HG02588 (cell line): ENCODE measurements around the gene GET3.
"Not testable (repeated sequence)": the region's sequence is repeated elsewhere in the genome, so short reads cannot be mapped to it uniquely, and the experiment has no call there.

Source experiments
- ATAC-seq: cut with Tn5 transposase; IDR thresholded peaks from one replicate; pipeline ENCODE4 v1.9.1; 2021; ENCODE audit warnings: mild to moderate bottlenecking, moderate library complexity; ENCODE audit not compliant: unreplicated experiment

GET3 gene

DNA sequence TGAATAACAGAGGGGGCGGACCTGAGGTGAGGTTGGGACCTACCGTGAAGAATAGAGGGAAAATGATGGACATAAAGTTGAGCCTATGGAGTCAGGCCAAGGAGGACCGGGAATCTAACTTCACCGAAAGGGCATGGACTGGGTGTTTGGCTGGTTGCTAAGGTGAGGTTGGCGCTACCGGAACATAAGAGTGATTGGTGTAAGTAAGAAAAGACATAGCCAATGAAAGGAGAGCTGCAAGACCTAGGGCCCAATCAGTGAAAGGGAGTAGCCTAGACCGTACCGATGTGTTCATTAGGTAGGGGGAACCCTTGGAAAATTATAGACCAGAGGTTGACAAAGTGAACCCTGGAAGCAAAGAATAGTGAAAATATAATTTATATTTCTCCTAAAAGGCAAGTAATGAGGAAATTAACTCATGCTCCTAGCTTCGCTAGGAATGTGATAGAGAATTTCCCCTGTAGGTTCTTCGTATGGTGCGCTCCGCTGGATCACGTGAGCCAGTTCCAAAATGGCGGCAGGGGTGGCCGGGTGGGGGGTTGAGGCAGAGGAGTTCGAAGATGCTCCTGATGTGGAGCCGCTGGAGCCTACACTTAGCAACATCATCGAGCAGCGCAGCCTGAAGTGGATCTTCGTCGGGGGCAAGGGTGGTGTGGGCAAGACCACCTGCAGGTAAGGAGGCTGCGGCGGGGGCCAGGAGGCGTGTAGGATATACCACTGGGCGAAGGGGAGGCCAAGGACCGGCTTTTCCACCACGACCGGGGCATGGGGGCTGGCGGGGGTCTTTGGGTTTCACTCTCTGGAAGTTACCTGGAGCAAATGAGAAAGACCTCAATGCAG lies at the start of gene GET3:
TSS of gene GET3 (plus strand) at position 503 of the 840 bp plus-strand sequence. CDS start at position 512, 9 bp downstream.
- peak; percentile 66 for ATAC-seq

DNA sequence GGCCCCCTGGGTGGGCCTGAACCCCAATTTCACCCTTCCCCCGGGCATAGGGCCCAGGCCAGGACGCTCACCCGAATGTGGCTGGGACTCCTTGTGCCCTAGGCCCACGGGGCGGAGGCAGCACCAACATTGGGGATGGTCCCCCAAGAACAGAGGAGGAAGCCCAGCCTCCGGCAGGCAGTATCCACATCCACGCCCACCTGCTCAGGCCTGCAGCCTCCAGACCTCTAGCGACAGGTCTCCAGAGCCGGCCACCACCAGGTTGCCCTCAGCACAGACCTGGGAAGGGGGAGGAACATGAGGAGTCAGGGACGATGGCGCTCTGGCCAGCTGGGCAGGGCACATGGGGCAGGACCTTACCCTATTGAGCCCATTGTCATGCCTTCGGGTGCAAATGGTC lies 48.3 kb upstream of the GET3 start:
- no peak for ATAC-seq

DNA sequence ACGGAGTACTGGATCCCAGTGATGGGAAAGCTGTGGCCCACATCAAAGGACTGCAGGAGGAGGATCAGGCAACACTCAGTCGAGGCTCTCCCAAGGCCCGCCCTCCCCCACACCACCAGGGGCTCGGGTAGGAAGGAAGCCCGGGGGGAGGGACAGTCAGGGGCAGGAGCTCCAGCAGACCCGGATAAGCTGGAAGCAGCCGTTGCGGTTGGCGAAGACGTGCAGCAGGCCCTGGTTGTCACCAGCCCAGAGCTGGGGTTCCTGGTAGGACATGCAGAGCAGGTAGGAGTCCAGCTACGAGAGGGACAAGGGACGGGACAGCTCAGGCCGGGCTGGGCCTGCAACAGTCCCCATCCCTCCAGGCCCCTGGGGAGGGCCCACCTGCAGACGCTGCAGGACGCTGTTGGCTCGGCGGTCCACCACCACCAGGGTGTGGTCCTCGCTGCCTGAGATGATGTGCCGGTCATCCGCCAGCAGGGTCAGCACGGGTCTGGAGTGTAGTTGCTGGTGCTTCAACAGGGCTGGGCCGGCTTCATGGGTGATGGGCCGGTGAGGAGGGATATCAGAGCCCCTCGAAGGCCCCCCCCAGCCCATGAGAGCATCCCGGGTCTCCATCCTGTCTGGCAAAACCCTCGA lies 47.6 kb upstream of the GET3 start:
- no peak for ATAC-seq

DNA sequence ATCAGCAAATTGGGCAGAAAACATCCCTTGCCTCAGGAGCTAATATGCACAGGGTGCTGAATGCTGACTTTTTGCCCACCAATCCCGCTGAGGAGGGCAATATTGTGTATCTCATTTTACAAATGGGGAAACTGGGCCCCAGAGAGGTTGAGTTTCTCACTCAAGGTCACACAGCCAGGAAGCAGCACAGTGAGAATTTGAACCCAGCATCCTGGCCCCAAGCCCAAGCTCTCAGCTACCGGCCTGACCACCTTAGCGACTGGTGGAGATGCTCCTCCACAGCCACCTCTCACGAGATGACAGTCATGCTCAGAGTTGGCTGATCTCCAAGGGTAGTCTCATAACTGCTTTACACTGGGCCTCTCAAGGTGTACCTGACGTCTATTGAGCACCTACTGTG lies 44.3 kb upstream of the GET3 start:
- no peak for ATAC-seq

DNA sequence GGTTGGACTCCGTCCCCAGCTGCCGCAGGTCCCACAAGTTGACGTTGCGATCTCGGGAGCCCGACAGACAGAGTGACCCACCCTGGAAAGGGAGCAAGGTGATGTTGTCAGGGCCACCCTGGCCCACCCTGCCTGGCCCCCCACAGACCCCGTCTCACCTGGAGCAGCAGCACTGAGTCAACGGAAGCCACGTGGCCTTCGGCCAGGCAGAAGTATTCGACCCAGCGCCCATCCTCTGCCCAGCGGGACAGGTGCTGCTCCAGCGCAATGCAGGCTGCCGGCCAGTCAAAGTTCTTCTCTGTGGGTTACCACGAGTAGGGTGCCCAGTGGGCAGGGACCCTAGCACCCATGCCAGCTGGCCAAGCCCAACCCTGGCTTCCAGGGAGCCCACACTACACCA lies 42.7 kb upstream of the GET3 start:
- no peak for ATAC-seq

DNA sequence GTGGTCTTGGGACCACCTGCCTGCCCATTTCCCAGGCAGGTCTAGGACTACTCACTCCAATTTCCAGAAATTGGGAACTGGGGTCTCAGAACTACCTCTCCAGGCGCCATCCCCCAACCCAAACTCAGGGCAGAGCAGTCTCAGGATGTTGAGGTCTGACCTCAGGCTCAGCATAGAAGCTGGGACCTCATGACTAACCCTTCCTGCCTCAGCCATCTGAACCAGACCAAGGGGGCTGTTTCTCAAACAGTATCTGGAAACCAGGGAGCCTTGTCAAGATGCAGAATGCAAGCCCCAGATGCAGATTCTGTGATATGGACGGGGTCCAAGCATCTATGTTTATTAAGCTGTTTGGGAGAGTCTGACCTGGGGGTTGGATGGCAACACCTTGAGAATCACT lies 42.2 kb upstream of the GET3 start:
- ATAC-seq = no peak

DNA sequence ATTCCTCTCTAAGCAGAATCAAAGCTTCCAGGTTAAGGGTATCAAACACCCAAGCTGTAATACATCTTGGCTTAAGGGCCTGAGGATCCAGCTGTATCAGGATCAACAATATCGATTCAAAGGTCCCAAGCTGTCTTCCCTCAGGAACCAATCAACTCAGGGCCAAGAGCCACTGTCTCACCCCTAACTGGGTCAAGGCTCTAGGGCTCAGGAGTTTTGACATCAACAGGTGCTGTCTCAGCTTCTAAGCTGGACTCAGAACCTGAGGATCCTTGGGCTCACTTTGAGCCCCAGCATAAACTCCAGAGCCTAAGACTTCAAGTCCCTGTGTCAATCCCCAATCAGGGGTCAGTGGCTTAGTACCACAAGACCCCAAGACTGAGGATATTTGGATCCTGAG lies 41.8 kb upstream of the GET3 start:
- no peak for ATAC-seq

DNA sequence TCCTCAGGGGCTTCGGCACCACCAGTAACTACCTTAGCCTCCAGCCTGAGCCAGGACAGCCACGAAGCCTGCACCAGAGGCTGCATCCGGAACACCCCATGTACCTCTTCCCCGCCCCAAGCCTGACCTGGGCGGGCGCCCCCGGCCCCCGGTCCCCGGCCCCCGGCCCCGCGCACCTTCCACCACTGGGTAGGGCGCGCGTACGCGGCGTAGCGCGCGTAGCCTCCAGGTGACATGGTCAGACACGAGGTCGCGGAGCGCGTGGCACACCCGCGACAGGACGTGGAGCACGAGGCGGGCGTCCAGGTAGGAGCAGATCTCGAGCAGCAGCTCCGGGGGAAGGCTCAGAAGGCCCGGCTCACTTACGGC lies 41.3 kb upstream of the GET3 start:
- ATAC-seq = peak; percentile 18

DNA sequence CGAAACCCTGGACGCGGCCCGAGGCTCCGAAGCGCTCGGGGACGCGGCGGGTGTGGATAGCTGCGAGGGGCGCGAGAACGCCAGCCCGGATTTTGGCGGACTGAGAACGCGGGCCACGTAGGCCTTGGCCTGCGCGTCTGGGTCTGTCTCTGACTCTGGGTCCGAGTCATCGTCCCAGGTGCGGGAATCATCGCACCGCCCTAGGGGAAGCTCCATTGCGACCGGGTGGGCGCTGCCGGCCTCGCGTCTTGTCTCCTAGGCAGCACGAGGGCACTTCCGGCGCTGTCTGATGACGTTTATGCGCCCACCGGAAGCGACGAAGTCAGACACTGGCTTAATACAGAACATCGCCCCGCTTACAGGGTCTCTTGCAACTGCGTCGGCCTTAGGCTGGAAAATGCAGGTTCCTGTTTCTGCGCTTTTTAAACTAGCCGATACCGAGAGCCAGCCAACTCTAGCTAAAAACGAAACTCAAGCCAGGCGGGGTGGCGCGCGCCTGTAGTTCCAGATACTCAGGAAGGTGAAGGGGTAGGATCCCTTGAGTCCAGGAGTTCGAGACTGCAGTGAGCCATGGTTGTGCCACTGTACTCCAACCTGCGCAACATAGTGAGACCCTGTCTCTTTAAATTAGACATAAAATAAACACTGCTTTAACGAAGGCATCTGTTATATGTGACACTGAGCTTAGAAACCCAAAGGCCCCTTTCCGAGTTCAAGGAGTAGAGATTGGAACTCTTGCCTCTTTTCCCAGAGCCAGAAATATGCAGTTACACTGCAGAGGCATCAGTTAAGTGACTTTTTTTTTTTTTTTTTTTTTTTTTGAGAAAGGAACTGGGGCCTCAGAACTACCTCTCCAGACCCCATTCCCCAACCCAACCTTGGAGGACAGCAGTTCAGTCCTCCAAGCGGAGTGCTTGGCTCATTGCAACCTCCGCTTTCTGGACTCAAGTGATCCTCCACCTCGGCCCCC lies 40.6 kb upstream of the GET3 start, which contains the start of gene FBXW9:
TSS of gene FBXW9 (minus strand) at position 266 of the 970 bp plus-strand sequence. CDS start at position 216, 50 bp downstream.
- ATAC-seq = peak; percentile 63

DNA sequence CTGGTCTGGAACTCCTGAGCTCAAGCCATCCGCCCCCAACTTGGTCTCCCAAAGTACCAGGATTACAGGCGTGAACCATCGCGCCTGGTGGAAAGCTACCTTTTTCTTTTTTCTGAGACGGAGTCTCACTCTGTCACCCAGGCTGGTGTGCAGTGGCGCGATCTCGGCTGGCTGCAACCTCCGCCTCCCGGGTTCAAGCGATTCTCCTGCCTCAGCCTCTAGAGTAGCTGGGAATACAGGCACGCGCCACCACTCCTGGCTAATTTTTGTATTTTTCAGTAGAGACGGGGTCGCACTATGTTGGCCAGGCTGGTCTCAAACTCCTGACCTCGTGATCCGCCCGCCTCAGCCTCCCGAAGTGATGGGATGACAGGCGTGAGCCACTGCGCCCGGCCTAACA lies 39.9 kb upstream of the GET3 start:
- not testable (repeated sequence) for ATAC-seq

DNA sequence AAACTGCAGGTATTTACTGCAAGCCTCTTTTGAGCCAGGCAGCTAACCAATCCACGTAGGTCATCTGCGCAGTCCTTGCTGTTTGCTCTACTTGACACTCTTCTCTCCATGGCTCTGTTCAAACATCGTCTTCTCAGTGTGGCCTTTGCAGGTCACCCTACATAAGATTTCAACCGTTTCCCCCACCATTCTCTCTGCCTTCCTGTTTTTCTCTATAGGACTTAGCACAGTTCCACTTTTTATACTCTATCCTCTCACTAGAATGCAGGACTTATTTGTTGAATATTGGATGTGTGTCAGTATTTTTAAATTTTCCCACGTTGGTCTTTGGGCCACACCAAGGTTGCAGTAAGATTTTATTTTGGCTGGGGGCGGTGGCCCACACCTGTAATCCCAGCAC lies 39.2 kb upstream of the GET3 start:
- ATAC-seq = no peak

DNA sequence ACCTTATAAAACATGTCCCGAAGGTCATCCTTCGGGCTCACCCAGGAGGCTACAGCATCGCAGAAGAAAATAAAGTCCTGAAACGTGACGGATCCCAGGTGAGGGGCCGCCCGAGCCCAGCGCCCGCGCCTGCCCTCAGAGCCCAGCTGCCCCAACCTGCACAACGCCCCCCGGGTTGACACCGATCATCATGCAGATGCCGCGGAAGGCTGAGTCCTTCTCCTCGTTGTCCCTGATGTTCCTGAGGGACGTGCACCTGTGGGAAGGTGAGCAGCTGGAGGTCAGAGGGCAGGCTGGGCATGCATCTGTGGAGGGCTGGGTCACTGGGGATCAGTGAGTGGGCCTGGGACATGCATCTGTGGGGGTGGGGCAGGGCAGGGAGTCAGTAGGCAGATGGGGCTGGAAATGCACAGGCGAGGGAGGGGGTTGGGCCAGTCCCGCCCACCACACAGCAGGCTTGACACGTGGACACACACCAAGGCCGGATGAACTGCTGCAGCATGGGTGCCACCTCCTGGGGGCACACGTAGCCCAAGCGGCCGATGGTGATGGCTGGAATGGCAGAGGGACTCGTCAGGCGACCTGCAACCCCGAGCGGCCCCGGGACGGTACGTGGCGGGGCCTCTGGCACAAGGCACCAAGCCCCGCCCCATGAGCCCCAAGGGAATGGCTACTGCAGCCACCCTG lies 35.6 kb upstream of the GET3 start:
- no peak for ATAC-seq

DNA sequence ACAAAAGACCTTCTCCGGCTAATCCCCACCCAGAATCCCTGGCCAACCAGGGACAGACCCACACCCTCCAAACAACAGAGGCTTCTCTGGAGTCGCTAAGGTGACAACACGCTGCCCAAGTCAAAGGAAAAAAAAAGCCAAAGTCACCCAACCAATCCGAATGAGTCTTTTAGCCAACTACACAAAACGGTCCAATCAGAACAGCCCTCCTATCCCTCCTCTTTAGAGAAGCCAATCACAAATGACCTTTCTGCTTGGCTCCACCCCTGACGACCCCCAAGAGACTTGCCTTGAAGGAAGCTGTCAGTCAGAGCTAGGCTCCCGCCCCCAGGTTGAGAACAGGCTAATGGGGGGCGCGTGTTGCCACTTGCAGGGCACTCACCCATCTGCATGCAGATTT lies 34.3 kb upstream of the GET3 start:
- no peak for ATAC-seq

DNA sequence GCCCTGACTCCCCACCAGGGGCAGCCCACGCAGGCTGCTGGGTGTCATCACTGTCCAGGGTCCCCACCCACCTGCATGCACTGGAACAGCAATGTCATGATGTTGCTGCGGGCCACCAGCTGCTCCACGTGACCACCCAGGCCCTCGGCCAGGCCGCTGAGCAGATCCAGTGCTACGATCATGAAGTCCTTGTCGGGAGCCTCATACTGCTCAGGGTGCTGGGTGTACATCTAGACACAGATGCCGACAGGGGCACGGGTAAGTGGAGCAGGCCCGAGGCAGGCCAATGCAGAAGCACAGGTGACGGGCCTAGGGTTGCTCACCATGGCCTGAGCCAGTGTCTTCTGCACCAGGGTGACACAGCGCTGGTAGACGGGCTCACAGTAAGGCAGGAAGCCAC lies 32.1 kb upstream of the GET3 start:
- no peak for ATAC-seq

DNA sequence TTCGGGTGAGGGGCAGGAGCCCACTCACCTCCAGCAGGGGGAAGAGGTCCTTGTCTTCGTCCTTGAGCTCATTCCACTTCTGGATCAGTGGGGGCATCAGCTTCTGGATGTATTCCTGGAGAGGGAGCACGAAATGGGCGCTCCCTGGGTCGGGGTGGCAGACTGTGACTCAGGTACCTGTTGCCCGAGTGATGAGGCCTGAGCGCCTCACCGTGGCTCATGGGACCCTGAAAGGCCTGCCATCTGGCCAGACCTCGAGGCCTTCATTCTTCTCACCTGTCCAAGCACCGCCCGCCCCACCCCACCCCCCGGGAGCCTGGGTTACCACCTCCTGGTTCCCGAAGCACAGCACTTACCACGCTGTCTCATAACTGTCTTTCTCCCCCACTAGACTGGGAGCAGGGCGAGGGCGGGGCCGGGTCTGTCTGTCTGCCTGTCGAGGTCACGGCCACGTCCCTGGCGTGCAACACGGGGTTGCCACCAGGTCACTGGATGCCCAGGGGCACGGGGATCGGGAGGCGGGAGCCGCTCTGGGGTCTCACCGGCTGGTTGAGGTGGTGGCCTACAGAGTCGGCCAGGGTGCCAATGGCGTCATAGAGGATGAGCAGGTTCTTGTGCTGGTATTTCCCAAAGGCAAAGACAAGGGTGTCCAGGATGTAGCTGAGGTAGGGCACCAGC lies 31.5 kb upstream of the GET3 start:
- no peak for ATAC-seq

DNA sequence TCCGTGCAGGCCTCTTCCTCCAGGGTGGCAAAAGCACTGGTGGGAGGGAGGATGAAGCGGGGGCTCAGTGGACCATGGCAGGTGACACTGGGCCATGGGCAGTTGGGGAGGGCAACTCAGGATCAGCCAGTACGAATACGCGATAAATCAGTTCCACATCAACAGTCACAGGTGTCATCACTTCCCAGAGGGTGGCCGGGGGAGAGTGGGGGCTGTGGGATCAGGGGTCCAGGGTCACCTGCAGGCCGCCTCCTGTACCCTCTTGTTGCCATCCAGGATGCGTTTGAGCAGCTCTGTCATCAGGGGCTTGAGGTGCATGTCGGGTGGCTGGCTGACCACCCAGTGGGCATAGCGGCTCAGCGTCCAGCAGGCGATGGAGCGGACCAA lies 31.0 kb upstream of the GET3 start:
- no peak for ATAC-seq

DNA sequence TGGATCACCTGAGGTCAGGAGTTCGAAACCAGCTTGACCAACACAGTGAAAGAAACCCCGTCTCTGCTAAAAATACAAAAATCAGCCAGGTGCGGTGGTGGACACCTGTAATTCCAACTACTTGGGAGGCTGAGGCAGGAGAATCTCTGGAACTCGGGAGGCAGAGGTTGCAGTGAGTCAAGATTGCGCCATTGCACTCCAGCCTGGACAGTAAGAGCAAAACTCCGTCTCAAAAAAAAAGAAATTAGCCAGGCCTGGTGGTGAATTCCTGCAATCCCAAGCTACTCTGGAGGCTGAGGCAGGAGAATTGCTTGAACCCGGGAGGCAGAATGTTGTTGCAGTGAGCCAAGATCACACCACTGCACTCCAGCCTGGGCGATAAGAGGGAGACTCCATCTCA lies 28.7 kb upstream of the GET3 start:
- ATAC-seq = no peak

DNA sequence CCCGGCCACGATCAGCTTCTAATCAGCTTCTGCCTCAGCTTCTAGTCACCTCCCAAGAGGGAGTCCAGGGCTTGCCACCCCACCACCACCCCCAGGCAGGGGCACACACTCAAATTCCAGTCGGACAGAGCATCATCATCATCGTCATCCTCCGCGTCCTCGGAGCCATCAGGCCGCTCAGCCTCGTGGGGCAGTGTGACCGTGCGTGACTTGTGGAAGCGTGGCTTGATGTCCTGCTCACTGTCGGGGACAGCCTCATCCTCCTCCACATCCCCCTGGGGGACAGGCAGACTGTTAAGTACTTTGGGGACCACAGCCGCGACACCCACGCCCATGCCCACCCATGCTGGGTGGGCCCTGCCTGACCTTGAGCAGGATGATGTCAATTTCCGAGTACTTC lies 26.1 kb upstream of the GET3 start:
- ATAC-seq = no peak

DNA sequence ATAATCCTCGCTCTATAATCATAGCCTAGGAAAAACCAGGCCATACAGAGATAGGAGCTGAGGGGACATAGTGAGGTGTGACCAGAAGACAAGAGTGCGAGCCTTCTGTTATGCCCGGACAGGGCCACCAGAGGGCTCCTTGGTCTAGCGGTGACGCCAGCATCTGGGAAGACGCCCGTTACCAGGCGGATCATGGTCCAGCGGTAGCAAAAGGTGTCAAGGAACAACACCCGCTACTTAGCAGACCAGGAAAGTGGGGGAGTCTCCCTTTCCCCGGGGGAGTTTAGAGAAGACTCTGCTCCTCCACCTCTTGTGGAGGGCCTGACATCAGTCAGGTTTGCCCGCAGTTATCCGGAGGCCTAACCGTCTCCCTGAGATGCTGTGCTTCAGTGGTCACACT lies 25.2 kb upstream of the GET3 start:
- ATAC-seq = not testable (repeated sequence)

DNA sequence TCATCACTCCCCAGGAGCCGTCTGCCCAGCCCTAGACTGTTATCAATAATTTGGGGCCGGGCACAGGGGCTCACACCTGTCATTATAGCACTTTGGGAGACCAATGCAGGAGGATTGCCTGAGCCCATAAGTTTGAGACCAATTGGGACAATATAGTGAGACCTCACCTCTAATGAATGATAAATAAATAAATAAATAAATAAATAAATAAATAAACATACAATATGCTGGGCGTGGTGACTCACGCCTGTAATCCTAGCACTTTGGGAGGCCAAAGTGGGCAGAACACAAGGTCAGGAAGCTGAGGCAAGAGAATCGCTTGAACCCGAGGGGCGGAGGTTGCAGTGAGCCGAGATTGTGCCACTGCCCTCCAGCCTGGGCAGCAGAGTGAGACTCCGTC lies 24.0 kb upstream of the GET3 start:
- not testable (repeated sequence) for ATAC-seq
